ENCODE results near the gene MET. TPM values are rescaled to one million over a fixed set of nuclear protein-coding genes. Genes with fewer than 3 reads are reported as not detected.

Gene MET
- total RNA-seq, 6 experiments from 2014 or later, result 101 to 149 (median 129) TPM

DNA sequence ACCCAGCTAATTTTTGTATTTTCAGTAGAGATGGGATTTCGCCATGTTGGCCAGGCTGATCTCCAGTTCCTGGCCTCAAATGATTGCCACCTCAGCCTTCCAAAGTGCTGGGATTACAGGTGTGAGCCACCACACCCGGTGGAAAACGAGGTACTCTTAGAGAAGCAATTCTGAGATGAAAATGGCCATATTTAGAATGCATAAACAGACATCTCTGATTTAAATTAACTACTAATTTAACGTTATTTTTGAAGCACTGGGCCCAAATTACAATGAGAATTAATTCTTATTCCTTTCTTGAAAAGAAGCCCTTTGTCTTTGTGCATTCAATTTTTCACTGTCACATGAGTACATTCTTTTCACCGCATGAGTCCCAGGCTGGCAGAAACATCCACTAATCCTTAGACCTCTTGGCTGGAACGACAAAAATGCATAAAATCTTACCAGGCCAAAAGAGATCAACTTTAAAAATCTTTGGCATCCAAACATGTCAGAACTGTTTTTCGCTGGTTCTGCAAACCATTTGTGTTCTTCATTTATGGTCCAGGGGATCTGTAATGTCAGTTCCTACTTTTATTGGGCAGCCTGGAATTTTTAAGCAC lies 130.2 kb downstream of the MET start:
- TF ChIP-seq, protein P1, sequence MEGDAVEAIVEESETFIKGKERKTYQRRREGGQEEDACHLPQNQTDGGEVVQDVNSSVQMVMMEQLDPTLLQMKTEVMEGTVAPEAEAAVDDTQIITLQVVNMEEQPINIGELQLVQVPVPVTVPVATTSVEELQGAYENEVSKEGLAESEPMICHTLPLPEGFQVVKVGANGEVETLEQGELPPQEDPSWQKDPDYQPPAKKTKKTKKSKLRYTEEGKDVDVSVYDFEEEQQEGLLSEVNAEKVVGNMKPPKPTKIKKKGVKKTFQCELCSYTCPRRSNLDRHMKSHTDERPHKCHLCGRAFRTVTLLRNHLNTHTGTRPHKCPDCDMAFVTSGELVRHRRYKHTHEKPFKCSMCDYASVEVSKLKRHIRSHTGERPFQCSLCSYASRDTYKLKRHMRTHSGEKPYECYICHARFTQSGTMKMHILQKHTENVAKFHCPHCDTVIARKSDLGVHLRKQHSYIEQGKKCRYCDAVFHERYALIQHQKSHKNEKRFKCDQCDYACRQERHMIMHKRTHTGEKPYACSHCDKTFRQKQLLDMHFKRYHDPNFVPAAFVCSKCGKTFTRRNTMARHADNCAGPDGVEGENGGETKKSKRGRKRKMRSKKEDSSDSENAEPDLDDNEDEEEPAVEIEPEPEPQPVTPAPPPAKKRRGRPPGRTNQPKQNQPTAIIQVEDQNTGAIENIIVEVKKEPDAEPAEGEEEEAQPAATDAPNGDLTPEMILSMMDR (IDR thresholded peaks at IDR 0.05), result no peak
- peak overlapping the region; percentile 80 for H3K27ac Mint-ChIP-seq

DNA sequence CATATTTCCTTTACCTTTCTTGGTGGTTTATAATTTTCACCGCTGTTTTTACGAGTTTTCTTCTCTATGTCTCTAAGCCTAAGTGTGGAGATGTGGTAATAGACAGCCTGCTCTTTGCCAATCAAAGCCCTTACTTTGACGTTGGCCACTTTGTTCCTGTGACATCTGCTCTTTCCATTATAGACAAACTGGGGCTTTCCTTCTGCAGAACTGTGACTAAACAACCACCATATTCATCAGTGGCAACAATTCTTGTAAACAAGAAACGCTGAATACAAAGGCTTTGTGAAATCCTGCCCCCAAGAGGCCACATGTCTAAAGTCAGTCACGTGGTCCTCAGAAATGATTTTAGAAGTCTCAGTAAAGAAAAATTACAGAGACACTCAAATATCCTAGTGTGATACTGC lies 130.8 kb downstream of the MET start:
- TF ChIP-seq, protein P1 (IDR thresholded peaks at IDR 0.05), result peak; percentile 82
- H3K4me3 Mint-ChIP-seq, result peak overlapping the region; percentile 65
- DNase-seq, result peak; percentile 85
- no peaks in the 10 kb centered on the region for H3K9me3 Mint-ChIP-seq
- H3K4me1 Mint-ChIP-seq (ENCODE audit: low read depth), result peaks cover 83% of the 10 kb centered on the region
- peaks cover 1% of the 10 kb centered on the region; the same call in 1 of the 2 replicates for H3K27me3 Mint-ChIP-seq (ENCODE audit: insufficient read depth)
- peaks cover 20% of the 10 kb centered on the region for H3K36me3 Mint-ChIP-seq (ENCODE audit: low read depth)
- H3K27ac Mint-ChIP-seq, result peak overlapping the region; percentile 80

More for the DNA sequence above, 130.2 kb downstream of the MET start:
- no peaks in the 10 kb centered on the region for H3K9me3 Mint-ChIP-seq
- H3K4me3 Mint-ChIP-seq, result peak overlapping the region; percentile 20; the same call in 1 of the 2 replicates
- peak; percentile 69 for DNase-seq
- H3K27me3 Mint-ChIP-seq (ENCODE audit: insufficient read depth), result peaks cover 1% of the 10 kb centered on the region; the same call in 1 of the 2 replicates
- H3K4me1 Mint-ChIP-seq (ENCODE audit: low read depth), result peaks cover 87% of the 10 kb centered on the region
- peaks cover 23% of the 10 kb centered on the region for H3K36me3 Mint-ChIP-seq (ENCODE audit: low read depth)

DNA sequence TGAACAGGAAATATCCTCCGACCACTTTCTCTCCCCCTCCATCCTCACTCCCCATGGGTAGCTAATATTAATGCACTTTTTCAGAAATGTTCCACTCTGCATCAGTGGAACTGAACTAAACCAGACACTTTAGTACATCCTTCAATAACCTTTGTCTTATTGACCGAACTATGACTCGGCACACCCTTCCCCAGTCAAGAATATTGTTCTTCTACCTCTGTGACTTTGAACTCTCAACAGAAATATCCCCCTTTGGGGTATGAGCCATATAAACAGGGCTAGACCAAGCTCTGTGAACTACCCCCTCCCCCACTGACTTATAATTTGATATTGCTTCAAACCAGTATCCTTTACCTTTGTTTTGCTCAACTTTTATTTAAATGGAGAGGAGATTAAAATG lies 132.5 kb downstream of the MET start:
- TF ChIP-seq, protein P1 (IDR thresholded peaks at IDR 0.05), result no peak
- Mint-ChIP-seq H3K27ac (peak overlapping the region; percentile 61), H3K4me1 (ENCODE audit: low read depth) (peaks cover 87% of the 10 kb centered on the region), H3K4me3 (no peak overlapping the region), H3K36me3 (ENCODE audit: low read depth) (peaks cover 3% of the 10 kb centered on the region), H3K9me3 (no peaks in the 10 kb centered on the region), H3K27me3 (ENCODE audit: insufficient read depth) (peaks cover 1% of the 10 kb centered on the region; the same call in 1 of the 2 replicates)
- DNase-seq, result no peak

DNA sequence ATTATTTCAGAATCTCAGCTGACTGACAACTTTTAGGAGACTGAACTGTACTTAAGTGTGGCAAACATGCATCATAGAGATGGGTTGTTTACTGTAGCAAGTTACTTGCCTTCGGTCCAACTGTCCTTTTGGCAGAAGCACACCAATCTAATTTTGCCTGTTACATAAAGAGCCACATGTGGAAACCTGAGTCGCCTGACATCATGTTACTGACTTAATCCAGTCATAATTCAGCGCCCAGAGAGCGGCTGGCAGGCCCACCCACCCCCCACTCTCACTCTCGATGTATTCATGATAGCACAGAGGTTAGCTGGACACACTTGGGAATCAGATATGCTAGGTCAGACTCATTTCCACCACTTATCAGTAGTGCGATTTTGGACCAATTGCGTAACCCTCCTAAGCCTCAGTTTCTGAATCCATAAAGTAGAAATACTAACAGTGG lies 133.1 kb downstream of the MET start:
- TF ChIP-seq, protein P1 (IDR thresholded peaks at IDR 0.05), result no peak
- no peaks in the 10 kb centered on the region for H3K9me3 Mint-ChIP-seq
- peaks cover 87% of the 10 kb centered on the region for H3K4me1 Mint-ChIP-seq (ENCODE audit: low read depth)
- peak; percentile 39 for DNase-seq
- H3K27ac Mint-ChIP-seq, result peak overlapping the region; percentile 51
- peaks cover 1% of the 10 kb centered on the region; the same call in 1 of the 2 replicates for H3K27me3 Mint-ChIP-seq (ENCODE audit: insufficient read depth)
- H3K36me3 Mint-ChIP-seq (ENCODE audit: low read depth), result no peaks in the 10 kb centered on the region; the same call in 1 of the 2 replicates
- H3K4me3 Mint-ChIP-seq, result peak overlapping the region; percentile 18

DNA sequence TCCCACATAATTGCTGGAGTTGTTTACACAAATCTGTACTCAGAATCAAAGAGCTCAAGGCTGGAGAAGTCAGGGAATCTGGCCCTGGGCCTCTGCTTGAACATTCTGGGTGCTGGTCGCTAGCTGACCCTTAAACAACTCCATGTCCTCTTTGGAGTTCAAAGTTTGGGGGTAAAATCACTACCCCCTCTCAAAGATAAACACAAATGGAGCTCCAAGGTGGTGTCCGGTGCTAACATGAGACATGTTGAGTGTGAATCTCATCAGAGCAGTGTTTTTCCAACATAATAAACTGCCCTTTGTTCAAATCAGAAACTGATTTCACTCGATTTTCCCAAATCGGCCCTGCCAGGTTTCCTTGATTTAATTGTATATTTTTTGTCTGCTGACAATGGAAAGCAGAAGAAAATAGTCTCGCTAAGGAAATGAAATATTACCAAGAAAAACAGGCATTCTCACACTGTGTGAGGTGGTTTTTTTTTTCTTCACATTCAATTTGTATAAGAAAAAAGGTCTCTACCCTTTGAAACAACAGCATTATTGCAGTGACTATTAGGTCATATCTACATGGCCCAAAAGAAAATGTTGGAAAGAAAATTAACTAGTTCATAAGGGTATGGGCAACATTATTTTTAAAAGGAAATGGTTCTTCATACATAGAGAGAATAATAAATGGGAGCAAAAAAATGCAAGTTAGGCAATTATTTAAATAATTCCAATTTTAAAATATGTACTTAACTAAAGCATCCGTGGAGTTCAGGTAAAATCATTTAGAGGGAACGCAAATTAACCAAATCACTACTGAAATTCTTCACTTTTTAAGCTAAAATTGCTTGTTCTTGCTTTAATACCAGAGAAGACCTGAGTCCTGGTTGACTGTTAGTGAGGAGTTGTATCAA lies 134.3 kb downstream of the MET start:
- peaks cover 1% of the 10 kb centered on the region; the same call in 1 of the 2 replicates for H3K27me3 Mint-ChIP-seq (ENCODE audit: insufficient read depth)
- peak overlapping the region; percentile 8; the same call in 1 of the 2 replicates for H3K27ac Mint-ChIP-seq
- no peaks in the 10 kb centered on the region; the same call in 1 of the 2 replicates for H3K36me3 Mint-ChIP-seq (ENCODE audit: low read depth)
- no peak overlapping the region; the same call in 1 of the 2 replicates for H3K4me3 Mint-ChIP-seq
- H3K4me1 Mint-ChIP-seq (ENCODE audit: low read depth), result peaks cover 85% of the 10 kb centered on the region
- no peaks in the 10 kb centered on the region for H3K9me3 Mint-ChIP-seq
- TF ChIP-seq, protein P1 (IDR thresholded peaks at IDR 0.05), result no peak
- no peak for DNase-seq

Data from HFFc6 (cell line).